Neural cell (in vitro differentiated cells): ENCODE measurements around the gene PRSS38. TPM values are rescaled to one million over a fixed set of nuclear protein-coding genes. Genes with fewer than 3 reads are reported as not detected.

Source experiments
- H2AFZ ChIP-seq: fragments of 200-600, 300-800 bp; sonication (generic), shearing (Covaris generic); 2 replicates; pipeline ENCODE4 v1.6.0; 2014; ENCODE audit warnings: low read depth, mild to moderate bottlenecking, antibody characterized with exemption, low read length, moderate library complexity
- H3F3A ChIP-seq: fragments of 200-600 bp; shearing (Covaris generic); 2 replicates; pipeline ENCODE4 v1.6.1; 2016; ENCODE audit warnings: mild to moderate bottlenecking, moderate library complexity, mixed read lengths, antibody characterized with exemption, low read length; ENCODE audit not compliant: insufficient read depth, poor library complexity, severe bottlenecking
- H3K27ac ChIP-seq: fragments of 200-600, 300-800 bp; sonication (generic), shearing (Covaris generic); 2 replicates; pipeline ENCODE4 v1.5.1; 2014; ENCODE audit warnings: mild to moderate bottlenecking, low read length, moderate library complexity
- H3K27me3 ChIP-seq: fragments of 300-800, 200-600 bp; sonication (generic), shearing (Covaris generic); 2 replicates; pipeline ENCODE4 v1.6.0; 2014; ENCODE audit warnings: mild to moderate bottlenecking, low read depth, low read length, moderate library complexity; ENCODE audit not compliant: insufficient read depth
- H3K36me3 ChIP-seq: fragments of 300-800, 200-600 bp; sonication (generic), shearing (Covaris generic); 2 replicates; pipeline ENCODE4 v1.5.1; 2014; ENCODE audit warnings: mild to moderate bottlenecking, antibody characterized with exemption, low read length, moderate library complexity; ENCODE audit not compliant: insufficient read depth
- H3K4me2 ChIP-seq: fragments of 300-800, 200-600 bp; sonication (generic), shearing (Covaris generic); 2 replicates; pipeline ENCODE4 v1.6.0; 2014; ENCODE audit warnings: mild to moderate bottlenecking, low read length
- H3K4me3 ChIP-seq: fragments of 300-800, 200-600 bp; sonication (generic), shearing (Covaris generic); 2 replicates; pipeline ENCODE4 v1.5.1; 2014; ENCODE audit warnings: mild to moderate bottlenecking, low read length, moderate library complexity
- H3K79me2 ChIP-seq: fragments of 200-600 bp; shearing (Covaris generic); replicated peaks from 2 replicates; pipeline ENCODE4 v1.6.0; 2014; ENCODE audit warnings: mild to moderate bottlenecking, low read length, moderate library complexity; ENCODE audit not compliant: insufficient read depth
- H3K9ac ChIP-seq: fragments of 300-800, 200-600 bp; sonication (generic), shearing (Covaris generic); 2 replicates; pipeline ENCODE4 v1.6.1; 2016; ENCODE audit warnings: mild to moderate bottlenecking, low read length, mixed read lengths
- H3K9me2 ChIP-seq: fragments of 200-600 bp; shearing (Covaris generic); 2 replicates; pipeline ENCODE4 v1.6.1; 2016; ENCODE audit warnings: mild to moderate bottlenecking, low read length, mixed read lengths; ENCODE audit not compliant: insufficient read depth
- H3K9me3 ChIP-seq: fragments of 200-600, 300-800 bp; sonication (generic), shearing (Covaris generic); 2 replicates; pipeline ENCODE4 v1.6.1; 2016; ENCODE audit warnings: mild to moderate bottlenecking, mixed run types, low read length, moderate library complexity, mixed read lengths
- H4K20me1 ChIP-seq: fragments of 200-600 bp; shearing (Covaris generic); 2 replicates; pipeline ENCODE4 v1.6.1; 2016; ENCODE audit warnings: mild to moderate bottlenecking, mixed run types; ENCODE audit not compliant: insufficient read depth
- CTCF ChIP-seq: fragments of 450-650 bp; IDR thresholded peaks from 2 replicates; pipeline ENCODE4 v1.5.1; 2014; ENCODE audit warnings: antibody characterized with exemption, mild to moderate bottlenecking, moderate library complexity; ENCODE audit not compliant: poor library complexity, severe bottlenecking
- EP300 ChIP-seq: fragments of 450-650 bp; conservative IDR thresholded peaks from 2 replicates; pipeline ENCODE4 v1.6.1; 2014; ENCODE audit warnings: antibody characterized with exemption, mild to moderate bottlenecking, moderate library complexity; ENCODE audit not compliant: poor library complexity, severe bottlenecking
- EZH2 ChIP-seq: fragments of 200-600, 300-800 bp; shearing (Covaris generic), sonication (generic); IDR thresholded peaks from 2 replicates; pipeline ENCODE4 v1.6.1; 2014; ENCODE audit warnings: antibody characterized with exemption, low read length, borderline replicate concordance, mild to moderate bottlenecking; ENCODE audit not compliant: insufficient read depth, poor library complexity, severe bottlenecking
- MXI1 ChIP-seq: fragments of 450-650 bp; conservative IDR thresholded peaks from 2 replicates; pipeline ENCODE4 v1.6.1; 2014; ENCODE audit warnings: antibody characterized with exemption, mild to moderate bottlenecking; ENCODE audit not compliant: poor library complexity, severe bottlenecking
- POLR2AphosphoS5 ChIP-seq: IDR thresholded peaks from 2 replicates; pipeline ENCODE4 v1.6.1; 2012
- RAD21 ChIP-seq: fragments of 450-650 bp; conservative IDR thresholded peaks from 2 replicates; pipeline ENCODE4 v1.6.1; 2014; ENCODE audit warnings: antibody characterized with exemption, mild to moderate bottlenecking, moderate library complexity
- SMC3 ChIP-seq: fragments of 450-650 bp; conservative IDR thresholded peaks from 2 replicates; pipeline ENCODE4 v1.6.1; 2014; ENCODE audit warnings: antibody characterized with exemption, mild to moderate bottlenecking, moderate library complexity; ENCODE audit not compliant: poor library complexity
- TAF1 ChIP-seq: IDR thresholded peaks from 2 replicates; pipeline ENCODE4 v1.6.1; 2012; ENCODE audit warnings: low read depth
- polyA plus RNA-seq: library from polyadenylated mRNA; depleted of rRNA; stranded (reverse); fragments of >200 nt; gene quantifications from 2 replicates; pipeline ENCODE4 v1.2.3, GENCODE V29; 2014
- TF ChIP-seq, protein P1 (sequence below): IDR thresholded peaks from 2 replicates; pipeline ENCODE4 v1.6.1; 2012; ENCODE audit warnings: borderline replicate concordance

The PRSS38 gene
- polyA plus RNA-seq, 1 donor from 2014 or later, result not detected

DNA sequence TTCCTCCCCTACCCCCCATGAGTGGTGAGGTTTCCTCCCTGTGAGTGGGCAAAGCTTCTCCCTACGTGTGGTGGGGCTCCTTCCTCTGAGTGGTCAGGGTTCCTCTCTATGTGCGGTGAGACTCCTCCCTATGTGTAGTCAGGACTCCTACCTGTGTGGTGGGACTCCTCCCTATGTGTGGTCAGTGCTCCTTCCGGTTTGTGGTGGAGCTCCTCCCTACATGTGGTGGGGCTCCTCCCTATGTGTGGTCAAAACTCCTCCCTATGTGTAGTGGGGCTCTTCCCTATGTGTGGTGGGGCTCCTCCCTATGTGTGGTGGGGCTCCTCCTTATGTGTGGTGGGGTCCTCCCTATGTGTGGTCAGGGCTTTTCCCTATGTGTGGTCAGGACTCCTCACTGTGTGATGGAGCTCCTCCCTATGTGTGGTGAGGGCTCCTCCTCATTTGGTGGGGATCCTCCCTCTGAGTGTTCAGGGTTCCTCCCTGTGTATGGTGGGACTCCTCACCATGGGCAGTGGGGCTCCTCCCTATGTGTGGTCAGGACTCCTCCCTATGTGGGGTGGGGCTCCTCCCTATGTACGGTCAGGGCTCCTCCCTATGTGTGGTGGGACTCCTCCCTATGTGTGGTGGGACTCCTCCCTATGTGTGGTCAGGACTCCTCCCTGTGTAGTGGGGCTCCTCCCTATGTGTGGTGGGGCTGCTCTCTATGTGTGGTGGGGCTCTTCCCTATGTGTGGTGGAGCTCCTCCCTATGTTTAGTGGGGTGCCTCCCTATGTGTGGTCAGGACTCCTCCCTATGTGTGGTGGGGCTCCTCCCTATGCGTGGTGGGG lies 29.1 kb downstream of the PRSS38 start:
- H3K4me3 ChIP-seq, result no peak overlapping the region
- TF ChIP-seq POLR2AphosphoS5, result no peak
- TF ChIP-seq EP300, result no peak
- TF ChIP-seq SMC3, result no peak
- TF ChIP-seq, protein P1, sequence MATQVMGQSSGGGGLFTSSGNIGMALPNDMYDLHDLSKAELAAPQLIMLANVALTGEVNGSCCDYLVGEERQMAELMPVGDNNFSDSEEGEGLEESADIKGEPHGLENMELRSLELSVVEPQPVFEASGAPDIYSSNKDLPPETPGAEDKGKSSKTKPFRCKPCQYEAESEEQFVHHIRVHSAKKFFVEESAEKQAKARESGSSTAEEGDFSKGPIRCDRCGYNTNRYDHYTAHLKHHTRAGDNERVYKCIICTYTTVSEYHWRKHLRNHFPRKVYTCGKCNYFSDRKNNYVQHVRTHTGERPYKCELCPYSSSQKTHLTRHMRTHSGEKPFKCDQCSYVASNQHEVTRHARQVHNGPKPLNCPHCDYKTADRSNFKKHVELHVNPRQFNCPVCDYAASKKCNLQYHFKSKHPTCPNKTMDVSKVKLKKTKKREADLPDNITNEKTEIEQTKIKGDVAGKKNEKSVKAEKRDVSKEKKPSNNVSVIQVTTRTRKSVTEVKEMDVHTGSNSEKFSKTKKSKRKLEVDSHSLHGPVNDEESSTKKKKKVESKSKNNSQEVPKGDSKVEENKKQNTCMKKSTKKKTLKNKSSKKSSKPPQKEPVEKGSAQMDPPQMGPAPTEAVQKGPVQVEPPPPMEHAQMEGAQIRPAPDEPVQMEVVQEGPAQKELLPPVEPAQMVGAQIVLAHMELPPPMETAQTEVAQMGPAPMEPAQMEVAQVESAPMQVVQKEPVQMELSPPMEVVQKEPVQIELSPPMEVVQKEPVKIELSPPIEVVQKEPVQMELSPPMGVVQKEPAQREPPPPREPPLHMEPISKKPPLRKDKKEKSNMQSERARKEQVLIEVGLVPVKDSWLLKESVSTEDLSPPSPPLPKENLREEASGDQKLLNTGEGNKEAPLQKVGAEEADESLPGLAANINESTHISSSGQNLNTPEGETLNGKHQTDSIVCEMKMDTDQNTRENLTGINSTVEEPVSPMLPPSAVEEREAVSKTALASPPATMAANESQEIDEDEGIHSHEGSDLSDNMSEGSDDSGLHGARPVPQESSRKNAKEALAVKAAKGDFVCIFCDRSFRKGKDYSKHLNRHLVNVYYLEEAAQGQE, result no peak
- TF ChIP-seq MXI1, result no peak
- TF ChIP-seq RAD21, result no peak
- no peak for TF ChIP-seq EZH2
- no peak for TF ChIP-seq CTCF
- no peak for TF ChIP-seq TAF1
- H3K9ac ChIP-seq, result no peak overlapping the region
- no peak overlapping the region for H2AFZ ChIP-seq
- no peaks in the 10 kb centered on the region for H3K79me2 ChIP-seq
- no peaks in the 10 kb centered on the region for H3K27me3 ChIP-seq
- H3K9me3 ChIP-seq, result no peaks in the 10 kb centered on the region
- no peaks in the 10 kb centered on the region for H3F3A ChIP-seq
- H3K27ac ChIP-seq, result no peak overlapping the region
- H3K36me3 ChIP-seq, result no peaks in the 10 kb centered on the region
- H4K20me1 ChIP-seq, result no peaks in the 10 kb centered on the region
- no peaks in the 10 kb centered on the region for H3K9me2 ChIP-seq
- no peak overlapping the region for H3K4me2 ChIP-seq

DNA sequence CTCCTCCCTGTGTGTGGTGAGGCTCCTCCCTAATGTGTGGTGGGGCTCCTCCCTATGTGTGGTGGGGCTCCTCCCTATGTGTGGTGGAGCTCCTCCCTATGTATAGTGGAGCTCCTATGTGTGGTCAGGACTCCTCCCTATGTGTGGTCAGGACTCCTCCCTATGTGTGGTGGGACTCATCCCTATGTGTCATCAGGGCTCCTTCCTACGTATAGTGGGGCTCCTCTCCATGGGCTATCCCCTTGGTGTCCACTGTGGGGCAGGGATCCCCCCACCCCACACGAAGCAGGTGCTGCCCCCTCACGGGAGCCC lies 29.6 kb downstream of the PRSS38 start:
- H3F3A ChIP-seq, result no peaks in the 10 kb centered on the region
- no peaks in the 10 kb centered on the region for H3K9me3 ChIP-seq
- H3K4me2 ChIP-seq, result no peak overlapping the region
- no peak overlapping the region for H3K9ac ChIP-seq
- TF ChIP-seq TAF1, result no peak
- TF ChIP-seq EP300, result no peak
- no peak for TF ChIP-seq SMC3
- TF ChIP-seq, protein P1, result no peak
- TF ChIP-seq EZH2, result no peak
- TF ChIP-seq CTCF, result no peak
- no peak for TF ChIP-seq POLR2AphosphoS5
- no peak for TF ChIP-seq RAD21
- TF ChIP-seq MXI1, result no peak
- no peaks in the 10 kb centered on the region for H3K9me2 ChIP-seq
- no peaks in the 10 kb centered on the region for H3K27me3 ChIP-seq
- no peak overlapping the region for H2AFZ ChIP-seq
- no peak overlapping the region for H3K27ac ChIP-seq
- no peaks in the 10 kb centered on the region for H3K79me2 ChIP-seq
- H4K20me1 ChIP-seq, result no peaks in the 10 kb centered on the region
- no peak overlapping the region for H3K4me3 ChIP-seq
- H3K36me3 ChIP-seq, result no peaks in the 10 kb centered on the region
